SU-DHL-6 (cell line): ENCODE results near the gene JAML.

Source experiments
- H2AFZ ChIP-seq: fragments of 200-600 bp; sonication (generic); 2 replicates; pipeline ENCODE4 v1.6.1; 2014; ENCODE audit warnings: low read depth, mild to moderate bottlenecking, moderate library complexity, mixed read lengths, antibody characterized with exemption, low read length; ENCODE audit not compliant: severe bottlenecking
- H3F3A ChIP-seq: fragments of 200-600 bp; shearing (Covaris generic); 2 replicates; pipeline ENCODE4 v1.6.0; 2016; ENCODE audit warnings: antibody characterized with exemption, mild to moderate bottlenecking; ENCODE audit not compliant: insufficient read depth
- H3K27ac ChIP-seq: fragments of 200-600 bp; sonication (generic); 2 replicates; pipeline ENCODE4 v1.5.1; 2016; ENCODE audit warnings: low read depth, mild to moderate bottlenecking, low read length, moderate library complexity, mixed read lengths
- H3K27me3 ChIP-seq: fragments of 200-600 bp; sonication (generic), shearing (Covaris generic); 2 replicates; pipeline ENCODE4 v1.6.0; 2014; ENCODE audit warnings: mild to moderate bottlenecking, low read length
- H3K36me3 ChIP-seq: fragments of 200-600 bp; sonication (generic); 2 replicates; pipeline ENCODE4 v1.6.1; 2014; ENCODE audit warnings: mild to moderate bottlenecking, low read length, mixed read lengths
- H3K4me2 ChIP-seq: fragments of 300-600, 200-600 bp; shearing (Covaris generic), sonication (generic); 2 replicates; pipeline ENCODE4 v1.6.0; 2014; ENCODE audit warnings: low read length, low read depth, mild to moderate bottlenecking; ENCODE audit not compliant: poor library complexity, severe bottlenecking
- H3K4me3 ChIP-seq: fragments of 200-600 bp; sonication (generic); 2 replicates; pipeline ENCODE4 v1.5.1; 2014; ENCODE audit warnings: antibody characterized with exemption, low read length, mild to moderate bottlenecking, mixed read lengths; ENCODE audit not compliant: insufficient read depth, poor library complexity, severe bottlenecking
- H3K79me2 ChIP-seq: fragments of 200-600 bp; sonication (generic); 2 replicates; pipeline ENCODE4 v1.6.1; 2014; ENCODE audit warnings: mild to moderate bottlenecking, low read length, moderate library complexity; ENCODE audit not compliant: insufficient read depth
- H3K9ac ChIP-seq: fragments of 200-600 bp; sonication (generic); 2 replicates; pipeline ENCODE4 v1.7.0; 2014; ENCODE audit warnings: mild to moderate bottlenecking, low read length
- H3K9me2 ChIP-seq: fragments of 200-600 bp; sonication (generic); replicated peaks from 2 replicates; pipeline ENCODE4 v1.6.1; 2014; ENCODE audit warnings: low read length; ENCODE audit not compliant: insufficient read depth
- H3K9me3 ChIP-seq: fragments of 200-600 bp; sonication (generic); 2 replicates; pipeline ENCODE4 v1.6.1; 2014; ENCODE audit warnings: low read length, mixed read lengths; ENCODE audit not compliant: insufficient read depth
- H4K20me1 ChIP-seq: fragments of 200-600 bp; sonication (generic); 2 replicates; pipeline ENCODE4 v1.6.1; 2014; ENCODE audit warnings: low read depth, mild to moderate bottlenecking, antibody characterized with exemption, low read length, moderate library complexity, mixed read lengths
- EZH2phosphoT487 ChIP-seq: fragments of 200-600 bp; sonication (generic), shearing (Covaris generic); conservative IDR thresholded peaks from 2 replicates; pipeline ENCODE4 v1.6.1; 2018; ENCODE audit warnings: mild to moderate bottlenecking, antibody characterized with exemption, low read length, moderate library complexity, mixed read lengths
- TF ChIP-seq, protein P1 (sequence below): fragments of 200-600 bp; sonication (generic); IDR thresholded peaks from one replicate; pipeline ENCODE4 v1.5.1; 2017; ENCODE audit warnings: antibody characterized with exemption, mild to moderate bottlenecking, low read length, moderate library complexity; ENCODE audit not compliant: insufficient read depth, poor library complexity, severe bottlenecking

The JAML gene

DNA sequence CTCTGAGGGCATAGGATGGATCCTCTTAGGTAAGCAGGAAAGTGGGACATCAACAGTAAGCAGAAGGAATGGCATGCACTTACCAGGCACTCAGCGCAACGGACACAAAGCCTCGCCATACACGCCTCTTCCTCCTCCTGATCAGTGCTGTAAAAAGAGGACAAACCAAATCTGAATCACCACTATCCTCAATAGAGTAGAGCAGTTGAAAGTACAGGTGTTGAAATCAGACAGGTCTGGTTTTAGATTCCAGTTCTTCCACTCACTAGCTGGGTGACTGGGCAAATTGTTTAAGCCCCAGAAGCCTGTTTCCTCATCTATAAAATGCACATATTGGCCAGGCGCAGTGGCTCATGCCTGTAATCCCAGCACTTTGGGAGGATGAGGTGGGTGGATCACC is 8.6 kb upstream of the JAML start:
- Histone ChIP-seq H3K4me3 (no peak overlapping the region), H3F3A (peaks cover 6% of the 10 kb centered on the region), H3K9me2 (no peaks in the 10 kb centered on the region), H3K36me3 (no peaks in the 10 kb centered on the region), H2AFZ (no peak overlapping the region), H3K79me2 (no peaks in the 10 kb centered on the region), H3K4me2 (no peak overlapping the region), H4K20me1 (no peaks in the 10 kb centered on the region), H3K27me3 (no peaks in the 10 kb centered on the region), H3K9me3 (no peaks in the 10 kb centered on the region), H3K27ac (no peak overlapping the region), H3K9ac (no peak overlapping the region)
- TF ChIP-seq, protein P1, sequence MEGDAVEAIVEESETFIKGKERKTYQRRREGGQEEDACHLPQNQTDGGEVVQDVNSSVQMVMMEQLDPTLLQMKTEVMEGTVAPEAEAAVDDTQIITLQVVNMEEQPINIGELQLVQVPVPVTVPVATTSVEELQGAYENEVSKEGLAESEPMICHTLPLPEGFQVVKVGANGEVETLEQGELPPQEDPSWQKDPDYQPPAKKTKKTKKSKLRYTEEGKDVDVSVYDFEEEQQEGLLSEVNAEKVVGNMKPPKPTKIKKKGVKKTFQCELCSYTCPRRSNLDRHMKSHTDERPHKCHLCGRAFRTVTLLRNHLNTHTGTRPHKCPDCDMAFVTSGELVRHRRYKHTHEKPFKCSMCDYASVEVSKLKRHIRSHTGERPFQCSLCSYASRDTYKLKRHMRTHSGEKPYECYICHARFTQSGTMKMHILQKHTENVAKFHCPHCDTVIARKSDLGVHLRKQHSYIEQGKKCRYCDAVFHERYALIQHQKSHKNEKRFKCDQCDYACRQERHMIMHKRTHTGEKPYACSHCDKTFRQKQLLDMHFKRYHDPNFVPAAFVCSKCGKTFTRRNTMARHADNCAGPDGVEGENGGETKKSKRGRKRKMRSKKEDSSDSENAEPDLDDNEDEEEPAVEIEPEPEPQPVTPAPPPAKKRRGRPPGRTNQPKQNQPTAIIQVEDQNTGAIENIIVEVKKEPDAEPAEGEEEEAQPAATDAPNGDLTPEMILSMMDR: no peak
- no peak for TF ChIP-seq EZH2phosphoT487

DNA sequence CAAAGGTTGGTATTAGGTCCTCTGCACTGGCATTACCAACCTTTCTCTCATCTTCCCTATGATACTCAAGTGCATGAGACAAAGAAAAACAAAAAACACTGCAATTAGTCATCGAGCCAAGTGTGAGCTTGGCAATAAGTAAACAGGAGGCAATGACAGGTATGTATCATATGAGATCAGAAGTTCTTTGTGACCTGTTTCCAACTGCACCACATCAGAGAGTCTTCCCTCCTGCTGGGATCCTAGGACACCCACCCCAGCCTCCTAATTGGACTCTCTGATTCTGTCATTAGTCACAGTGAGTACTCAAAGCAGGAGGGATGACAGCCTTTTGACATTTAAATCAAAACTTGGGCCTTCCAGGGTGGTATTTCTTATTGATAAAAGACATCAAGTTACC is 7.8 kb upstream of the JAML start:
- H4K20me1 ChIP-seq: no peaks in the 10 kb centered on the region
- TF ChIP-seq, protein P1: no peak
- TF ChIP-seq EZH2phosphoT487: no peak
- H3K9me3 ChIP-seq: no peaks in the 10 kb centered on the region
- no peak overlapping the region for H2AFZ ChIP-seq
- no peak overlapping the region for H3K27ac ChIP-seq
- no peak overlapping the region for H3K4me2 ChIP-seq
- no peaks in the 10 kb centered on the region for H3K36me3 ChIP-seq
- no peaks in the 10 kb centered on the region for H3K27me3 ChIP-seq
- H3K9ac ChIP-seq: no peak overlapping the region
- H3K79me2 ChIP-seq: no peaks in the 10 kb centered on the region
- no peak overlapping the region for H3K4me3 ChIP-seq
- peaks cover 13% of the 10 kb centered on the region for H3F3A ChIP-seq
- H3K9me2 ChIP-seq: no peaks in the 10 kb centered on the region

DNA sequence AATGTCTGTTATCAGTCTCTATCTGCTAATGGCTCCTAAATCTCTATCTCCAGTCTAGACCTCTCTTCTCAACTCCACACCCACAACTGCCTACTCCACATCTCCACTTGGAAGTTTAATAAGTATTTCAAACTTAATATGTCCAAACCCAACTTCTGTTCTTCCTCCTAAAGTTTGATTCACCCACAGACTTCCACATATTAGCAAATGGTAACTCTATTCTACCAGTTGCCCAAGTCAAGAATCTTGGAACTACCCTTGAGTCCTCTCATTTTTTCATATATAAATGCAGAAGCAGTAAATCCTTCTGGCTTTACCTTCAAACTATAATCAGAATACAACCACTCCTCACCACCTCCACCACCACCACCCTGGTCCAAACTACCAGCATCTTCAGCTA is 6.7 kb upstream of the JAML start:
- peaks cover 25% of the 10 kb centered on the region for H3F3A ChIP-seq
- H3K36me3 ChIP-seq: no peaks in the 10 kb centered on the region
- no peak overlapping the region for H2AFZ ChIP-seq
- no peak overlapping the region for H3K4me3 ChIP-seq
- H3K9me3 ChIP-seq: no peaks in the 10 kb centered on the region
- no peaks in the 10 kb centered on the region for H3K79me2 ChIP-seq
- no peaks in the 10 kb centered on the region for H3K9me2 ChIP-seq
- no peaks in the 10 kb centered on the region for H3K27me3 ChIP-seq
- no peak overlapping the region for H3K27ac ChIP-seq
- H4K20me1 ChIP-seq: no peaks in the 10 kb centered on the region
- H3K4me2 ChIP-seq: no peak overlapping the region
- no peak overlapping the region for H3K9ac ChIP-seq
- TF ChIP-seq, protein P1: no peak
- TF ChIP-seq EZH2phosphoT487: no peak

DNA sequence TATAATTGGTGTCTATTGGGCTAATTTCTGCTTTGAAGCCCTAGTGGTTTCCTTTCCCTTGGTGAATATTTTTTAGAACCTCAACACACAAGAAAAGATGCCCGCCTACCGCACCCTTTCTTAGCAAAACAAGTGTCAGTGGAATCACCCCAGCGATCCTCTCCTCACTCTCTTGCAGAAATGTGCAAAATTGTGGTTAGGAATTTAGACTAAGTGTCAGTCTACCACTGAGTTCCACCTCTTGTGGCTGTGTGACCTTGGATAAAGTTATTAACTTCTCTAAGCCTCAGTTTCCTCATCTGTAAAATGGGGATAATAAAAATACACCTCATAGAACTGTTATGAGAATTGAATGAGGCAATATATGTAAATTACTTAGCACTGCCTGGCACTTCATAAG is 5.3 kb upstream of the JAML start:
- Histone ChIP-seq H3K27me3 (no peaks in the 10 kb centered on the region), H3K9me2 (no peaks in the 10 kb centered on the region), H2AFZ (no peak overlapping the region), H3K9me3 (no peaks in the 10 kb centered on the region), H4K20me1 (no peaks in the 10 kb centered on the region), H3K4me2 (no peak overlapping the region), H3K36me3 (no peaks in the 10 kb centered on the region), H3K4me3 (no peak overlapping the region), H3K79me2 (no peaks in the 10 kb centered on the region), H3K27ac (no peak overlapping the region), H3K9ac (no peak overlapping the region), H3F3A (peaks cover 25% of the 10 kb centered on the region)
- TF ChIP-seq EZH2phosphoT487: no peak
- TF ChIP-seq, protein P1: no peak
